ENCODE results near the gene POLN.
"Not testable (repeated sequence)": the region's sequence is repeated elsewhere in the genome, so short reads cannot be mapped to it uniquely, and the experiment has no call there.

Gene POLN

GRCh38 chr4:2275044-2275397 lies 33.1 kb upstream of the POLN start:
- not testable (repeated sequence) for DNase-seq

- no peak for DNase-seq
These were observed 32.6 kb upstream of the POLN start for GRCh38 chr4:2274320-2275043.

GRCh38 chr4:2273657-2274319 lies 31.9 kb upstream of the POLN start:
- DNase-seq: no peak

GRCh38 chr4:2273221-2273620 lies 31.3 kb upstream of the POLN start:
- DNase-seq: no peak

GRCh38 chr4:2272828-2273120 lies 30.9 kb upstream of the POLN start:
- DNase-seq: no peak

- no peak for DNase-seq
These were observed 30.3 kb upstream of the POLN start for GRCh38 chr4:2272026-2272827.

GRCh38 chr4:2271279-2272025 lies 29.5 kb upstream of the POLN start:
- DNase-seq: no peak

- DNase-seq: no peak
These were observed 28.6 kb upstream of the POLN start for GRCh38 chr4:2270341-2271165.

GRCh38 chr4:2269618-2270163 lies 27.8 kb upstream of the POLN start:
- no peak for DNase-seq

- no peak for DNase-seq
These were observed 27.2 kb upstream of the POLN start for GRCh38 chr4:2269206-2269531.

GRCh38 chr4:2268357-2269205 lies 26.7 kb upstream of the POLN start:
- DNase-seq: no peak

- no peak for DNase-seq
These were observed 25.9 kb upstream of the POLN start for GRCh38 chr4:2267841-2268240.

- no peak for DNase-seq
These were observed 25.4 kb upstream of the POLN start for GRCh38 chr4:2267320-2267811.

GRCh38 chr4:2266821-2267220 lies 24.9 kb upstream of the POLN start:
- no peak for DNase-seq

- DNase-seq: no peak
These were observed 24.3 kb upstream of the POLN start for GRCh38 chr4:2266181-2266580.

- no peak for DNase-seq
These were observed 23.5 kb upstream of the POLN start for GRCh38 chr4:2265113-2266110.

- DNase-seq: no peak
These were observed 22.6 kb upstream of the POLN start for GRCh38 chr4:2264481-2265041.

GRCh38 chr4:2263926-2264321 lies 22.0 kb upstream of the POLN start:
- DNase-seq: no peak

GRCh38 chr4:2262944-2263250 lies 21.0 kb upstream of the POLN start:
- DNase-seq: no peak
